H7 (cell line): ENCODE measurements around the gene NEDD1. TPM values are rescaled to one million over a fixed set of nuclear protein-coding genes. Genes with fewer than 3 reads are reported as not detected.

ENCODE experiments used
- DNase-seq: peaks from one replicate; pipeline ENCODE4 v3.0.0; 2012
- H3K27me3 ChIP-seq: 2 replicates; pipeline ENCODE4 v1.6.0; 2011; ENCODE audit warnings: mild to moderate bottlenecking, low read length; ENCODE audit not compliant: control insufficient read depth, insufficient read depth
- H3K36me3 ChIP-seq: replicated peaks from 2 replicates; pipeline ENCODE4 v1.5.1; 2011; ENCODE audit warnings: low read length; ENCODE audit not compliant: control insufficient read depth, insufficient read depth
- H3K4me3 ChIP-seq: 2 replicates; pipeline ENCODE4 v1.5.1; 2011; ENCODE audit warnings: low read depth, mild to moderate bottlenecking, control low read depth, low read length, moderate library complexity; ENCODE audit not compliant: insufficient read depth
- total RNA-seq: library from RNA; depleted of rRNA; stranded (reverse); fragments of >200 nt; shearing (Covaris generic); gene quantifications from 2 replicates; pipeline ENCODE4 v1.2.3, GENCODE V29; 2014

The NEDD1 gene
- total RNA-seq, 1 experiment from 2014 or later: 32.4 TPM

DNA sequence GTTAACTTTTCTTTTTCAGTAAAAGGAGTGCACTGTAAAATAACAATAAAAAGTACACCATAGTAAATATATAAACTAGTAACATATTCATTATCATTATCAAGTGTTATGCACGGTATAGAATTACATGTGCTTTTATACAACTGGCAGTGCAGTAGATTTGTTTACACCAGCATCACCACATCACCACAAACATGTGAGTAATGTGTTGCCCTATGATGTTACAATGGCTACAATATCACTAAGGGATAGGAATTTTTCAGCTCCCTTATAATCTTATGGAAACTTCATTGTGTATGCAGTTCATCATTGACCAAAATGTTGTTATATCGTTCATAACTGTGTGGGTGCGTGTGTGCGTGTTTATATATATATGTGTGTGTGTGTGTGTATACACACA is 23.5 kb upstream of the NEDD1 start:
- no peak for DNase-seq
- H3K27me3 ChIP-seq: no peaks in the 10 kb centered on the region
- no peak overlapping the region for H3K4me3 ChIP-seq
- H3K36me3 ChIP-seq: no peaks in the 10 kb centered on the region

DNA sequence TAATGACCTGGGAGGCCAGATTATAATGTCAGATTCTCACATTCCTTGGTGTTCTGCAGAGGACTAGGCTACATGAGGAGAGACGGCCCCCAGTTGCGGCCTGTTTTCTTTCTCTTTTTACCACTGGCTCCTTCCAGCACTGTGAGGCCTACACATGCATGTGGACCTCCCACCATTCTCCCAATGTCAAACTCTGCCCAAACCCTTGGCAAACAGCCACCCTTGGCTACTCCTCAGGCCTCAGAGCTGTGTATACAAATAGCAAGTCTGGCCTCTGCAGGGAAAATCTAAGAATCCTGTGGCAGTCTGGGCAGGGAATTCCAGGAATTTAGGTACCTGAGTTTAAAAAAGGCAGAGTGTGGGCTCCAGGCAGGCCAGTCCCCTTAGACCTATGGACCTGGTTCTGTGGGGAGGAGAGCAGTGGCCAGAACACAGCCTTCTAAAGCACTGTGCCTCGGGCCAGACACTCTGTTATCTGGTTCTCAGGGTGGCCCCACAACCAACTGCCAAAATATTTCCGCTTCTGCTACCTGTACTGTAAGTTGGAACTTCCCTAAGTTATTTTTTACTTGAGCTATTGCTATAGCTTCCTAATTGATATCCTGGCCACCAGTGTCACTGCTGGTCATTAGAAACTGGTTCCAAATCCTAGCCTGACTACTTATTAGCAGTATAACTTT is 19.9 kb upstream of the NEDD1 start:
- Histone ChIP-seq H3K4me3 (no peak overlapping the region), H3K36me3 (no peaks in the 10 kb centered on the region), H3K27me3 (no peaks in the 10 kb centered on the region)
- no peak for DNase-seq

DNA sequence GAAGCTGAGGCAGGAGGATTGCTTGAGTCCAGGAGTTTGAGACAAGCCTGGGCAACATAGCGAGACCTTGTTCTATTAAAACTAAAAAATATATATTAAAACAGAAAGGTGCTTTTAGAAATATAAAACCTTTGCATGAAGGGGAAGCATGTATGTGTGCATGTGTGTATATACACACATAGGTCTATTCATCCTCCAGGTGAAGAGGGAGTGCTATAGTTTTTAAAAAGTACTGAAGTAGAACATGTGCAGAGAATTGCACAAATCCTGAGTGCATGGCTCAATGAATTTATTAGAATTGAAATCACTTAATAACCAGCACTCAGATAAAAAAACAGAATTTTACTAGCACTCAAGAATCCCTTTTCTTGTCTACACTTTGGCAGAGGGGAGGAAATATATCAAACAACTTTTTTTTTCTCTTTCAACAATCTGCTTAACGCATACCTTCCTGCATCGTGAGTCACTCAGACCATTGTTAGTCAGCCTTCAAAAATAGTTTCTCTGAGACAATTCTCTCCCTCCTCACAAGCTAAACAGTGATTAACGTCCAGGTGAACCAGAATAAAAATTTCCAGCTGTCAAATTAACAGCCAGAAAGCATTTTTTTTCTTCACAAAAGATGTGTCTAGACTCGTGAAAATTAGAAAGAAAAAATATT is 17.7 kb upstream of the NEDD1 start:
- H3K27me3 ChIP-seq: no peaks in the 10 kb centered on the region
- no peaks in the 10 kb centered on the region for H3K36me3 ChIP-seq
- H3K4me3 ChIP-seq: no peak overlapping the region
- no peak for DNase-seq

DNA sequence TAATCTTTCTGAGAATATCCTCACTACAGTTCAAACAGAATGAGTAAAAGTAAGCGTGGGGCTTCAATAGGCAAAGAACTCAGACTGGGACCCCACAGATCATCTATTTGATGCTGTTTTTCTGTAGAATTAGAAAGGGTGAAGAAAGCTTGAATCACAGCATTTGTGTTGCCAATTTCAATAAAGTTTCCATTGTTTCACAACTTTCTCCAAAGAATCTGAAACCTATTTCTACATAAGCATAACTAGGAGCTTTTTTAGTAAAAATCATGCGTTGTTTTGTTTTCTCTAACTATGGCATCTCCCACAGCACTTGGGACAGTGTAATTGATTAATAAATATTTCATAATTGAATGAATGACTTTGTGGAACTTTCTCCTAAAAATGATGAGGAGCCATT is 16.7 kb upstream of the NEDD1 start:
- no peaks in the 10 kb centered on the region for H3K27me3 ChIP-seq
- H3K36me3 ChIP-seq: no peaks in the 10 kb centered on the region
- DNase-seq: no peak
- H3K4me3 ChIP-seq: no peak overlapping the region

DNA sequence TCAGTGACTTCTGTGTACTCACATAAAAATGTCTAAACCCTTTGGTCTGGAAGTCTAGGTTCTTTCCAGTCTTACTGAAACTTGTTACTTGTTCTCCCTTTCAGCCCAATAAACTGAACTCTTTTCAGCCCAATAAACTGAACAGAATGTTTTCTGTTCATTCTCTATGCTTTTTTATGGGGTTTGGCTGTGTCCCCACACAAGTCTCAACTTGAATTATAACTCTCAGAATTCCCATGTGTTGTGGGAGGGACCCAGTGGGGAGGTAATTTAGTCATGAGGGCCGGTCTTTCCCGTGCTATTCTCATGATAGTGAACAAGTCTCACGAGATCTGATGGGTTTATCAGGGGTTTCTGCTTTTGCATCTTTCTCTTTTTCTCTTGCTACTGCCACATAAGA is 15.0 kb upstream of the NEDD1 start:
- no peaks in the 10 kb centered on the region for H3K27me3 ChIP-seq
- no peak overlapping the region for H3K4me3 ChIP-seq
- no peak for DNase-seq
- H3K36me3 ChIP-seq: no peaks in the 10 kb centered on the region

DNA sequence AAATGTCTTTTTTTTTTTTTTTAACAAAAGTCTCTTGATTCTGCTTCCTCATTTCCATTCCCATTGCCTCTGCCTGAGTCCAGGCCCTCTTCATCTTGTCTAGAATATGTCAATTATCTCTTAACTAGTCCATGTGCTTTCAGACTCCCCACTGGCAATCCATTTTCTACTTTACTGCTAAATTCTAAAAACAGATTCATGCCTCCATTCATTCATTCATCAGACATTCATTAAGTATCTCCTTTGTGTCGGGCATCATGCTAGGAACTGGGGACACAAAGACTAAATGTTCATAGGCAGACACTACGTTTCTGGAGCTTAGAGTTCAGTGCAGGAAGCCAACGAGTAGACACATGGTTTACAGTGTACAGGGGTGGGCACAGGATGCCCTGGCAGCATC is 9.6 kb upstream of the NEDD1 start:
- no peaks in the 10 kb centered on the region for H3K36me3 ChIP-seq
- DNase-seq: no peak
- H3K4me3 ChIP-seq: no peak overlapping the region
- no peaks in the 10 kb centered on the region for H3K27me3 ChIP-seq

DNA sequence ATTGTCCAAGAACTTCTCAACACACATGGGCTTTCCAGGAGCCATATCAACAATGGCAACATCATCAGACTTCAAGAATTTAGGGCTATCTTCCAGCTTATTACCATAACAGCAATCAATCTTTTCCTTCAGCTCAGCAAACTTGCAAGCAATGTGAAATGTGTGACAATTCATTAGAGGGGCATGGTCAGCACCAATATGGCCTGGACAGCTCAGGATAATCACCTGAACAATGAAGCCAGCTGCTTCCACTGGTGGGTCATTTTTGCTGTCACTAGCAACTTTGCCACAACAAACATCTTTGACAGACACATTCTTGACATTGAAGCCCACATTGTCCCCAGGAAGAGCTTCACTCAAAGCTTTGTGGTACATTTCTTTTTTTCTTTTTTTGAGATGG is 5.9 kb upstream of the NEDD1 start:
- DNase-seq: no peak
- no peaks in the 10 kb centered on the region for H3K27me3 ChIP-seq
- no peak overlapping the region for H3K4me3 ChIP-seq
- H3K36me3 ChIP-seq: no peaks in the 10 kb centered on the region

DNA sequence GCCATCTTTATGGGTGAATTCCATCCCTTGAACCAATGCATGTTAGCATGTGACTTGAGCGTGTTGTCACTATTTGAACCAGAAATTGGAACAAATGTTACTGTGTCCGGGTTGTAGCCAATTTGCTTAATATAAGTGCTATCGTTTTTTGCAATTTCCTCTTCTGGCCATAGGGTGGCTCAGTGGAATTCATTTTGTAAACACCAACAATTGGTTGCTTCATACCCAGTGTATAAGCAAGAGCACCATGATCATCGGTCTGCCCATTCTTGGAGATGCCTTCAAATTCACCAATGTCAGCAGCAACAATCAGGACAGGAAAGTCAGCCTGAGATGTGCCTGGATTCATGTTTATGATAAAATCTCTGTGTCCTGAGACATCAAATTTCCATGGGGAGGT is 5.0 kb upstream of the NEDD1 start:
- H3K36me3 ChIP-seq: no peaks in the 10 kb centered on the region
- H3K4me3 ChIP-seq: no peak overlapping the region
- DNase-seq: no peak
- H3K27me3 ChIP-seq: no peaks in the 10 kb centered on the region

DNA sequence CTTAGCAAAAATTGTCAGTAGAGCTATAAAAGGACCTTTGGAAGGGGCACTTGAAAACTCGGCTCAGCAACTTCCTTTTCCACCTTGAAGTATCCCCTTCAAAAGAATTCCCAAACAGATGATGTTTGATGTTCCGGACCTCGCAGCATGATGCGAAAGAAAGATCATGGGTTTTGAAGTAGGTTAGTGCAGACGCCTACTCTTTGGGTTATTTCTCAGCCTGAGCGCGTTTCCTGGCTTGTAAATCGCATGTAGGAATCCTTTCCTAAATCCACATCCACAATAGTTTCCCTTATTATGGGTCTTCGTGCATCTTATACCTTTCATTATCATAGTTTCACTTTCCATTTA is 584 bp upstream of the NEDD1 start:
- H3K36me3 ChIP-seq: no peaks in the 10 kb centered on the region
- no peaks in the 10 kb centered on the region for H3K27me3 ChIP-seq
- peak overlapping the region; percentile 74 for H3K4me3 ChIP-seq
- DNase-seq: no peak

DNA sequence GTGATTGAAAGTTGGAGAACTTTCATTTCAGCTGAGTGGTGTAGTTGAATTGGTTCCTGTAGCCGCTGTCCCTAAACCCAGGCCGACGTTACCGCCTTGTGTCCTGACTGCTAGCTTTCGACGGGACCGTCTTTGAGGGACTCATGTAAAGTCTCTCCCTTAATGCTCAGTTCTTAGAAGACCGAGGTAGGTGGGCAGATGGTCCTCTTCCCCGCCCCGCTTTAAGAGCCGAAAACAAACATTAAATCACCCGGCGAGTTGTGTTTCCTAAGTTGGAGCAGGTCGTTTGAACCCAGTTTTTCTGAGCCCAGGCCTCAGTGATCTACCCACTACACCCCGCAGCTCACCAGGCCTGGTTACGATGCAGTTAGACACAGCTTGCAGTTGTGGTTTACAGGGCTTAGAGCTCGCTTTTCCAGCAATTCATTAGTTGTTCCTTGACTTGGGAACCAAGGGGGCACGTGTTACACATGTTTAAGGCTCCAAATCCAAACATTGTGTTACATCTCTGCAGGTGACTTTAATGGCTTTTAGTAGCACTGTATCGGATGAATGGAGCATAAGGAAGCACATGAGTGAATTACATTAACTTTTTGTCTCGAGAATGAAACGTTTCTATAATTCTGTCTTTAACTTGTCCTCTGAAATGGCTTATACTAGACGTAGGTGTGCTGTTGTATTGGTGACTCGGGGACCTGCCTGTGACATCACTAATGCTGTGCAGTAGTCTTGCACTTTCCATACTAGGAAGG is 790 bp downstream of the NEDD1 start:
- no peaks in the 10 kb centered on the region for H3K27me3 ChIP-seq
- H3K4me3 ChIP-seq: peak overlapping the region; percentile 74
- H3K36me3 ChIP-seq: no peaks in the 10 kb centered on the region
- peak; percentile 20 for DNase-seq

DNA sequence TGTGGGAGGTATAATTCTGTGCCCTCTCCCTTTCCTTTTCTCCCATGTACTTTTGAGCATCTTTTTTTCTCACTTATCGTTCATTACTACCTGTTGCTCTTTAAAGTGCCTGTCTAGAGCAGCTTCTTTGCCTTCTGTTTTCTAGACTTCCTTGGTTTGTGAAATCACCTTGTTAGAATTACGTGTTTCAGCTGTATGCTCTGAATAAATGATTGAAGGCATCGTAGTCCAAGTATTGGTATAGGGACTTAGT is 1.3 kb downstream of the NEDD1 start:
- H3K27me3 ChIP-seq: no peaks in the 10 kb centered on the region
- H3K36me3 ChIP-seq: no peaks in the 10 kb centered on the region
- DNase-seq: no peak

DNA sequence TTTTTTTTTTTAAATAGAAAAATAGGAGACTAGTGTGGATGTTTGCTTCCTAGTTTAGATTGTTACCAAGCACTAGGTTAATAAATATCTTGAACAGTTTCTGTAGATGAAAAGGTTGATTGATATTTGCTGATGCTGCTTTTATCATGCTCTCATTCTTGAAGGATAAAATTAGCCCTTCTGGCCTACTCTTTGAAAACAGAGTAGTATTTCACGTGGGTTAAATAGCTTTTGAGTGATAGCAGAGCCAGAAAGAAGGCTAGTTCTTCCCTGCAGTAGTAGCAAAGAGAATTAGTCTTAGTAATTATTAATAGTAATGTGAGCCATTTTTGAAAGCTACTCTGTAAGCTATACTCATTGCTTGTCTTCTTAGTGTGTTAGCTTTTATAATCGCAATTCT is 5.2 kb downstream of the NEDD1 start:
- Histone ChIP-seq H3K27me3 (no peaks in the 10 kb centered on the region), H3K4me3 (no peak overlapping the region), H3K36me3 (no peaks in the 10 kb centered on the region; the same call in 1 of the 2 replicates)
- no peak for DNase-seq

More for the DNA sequence above, 1.3 kb downstream of the NEDD1 start:
- H3K4me3 ChIP-seq: no peak overlapping the region

DNA sequence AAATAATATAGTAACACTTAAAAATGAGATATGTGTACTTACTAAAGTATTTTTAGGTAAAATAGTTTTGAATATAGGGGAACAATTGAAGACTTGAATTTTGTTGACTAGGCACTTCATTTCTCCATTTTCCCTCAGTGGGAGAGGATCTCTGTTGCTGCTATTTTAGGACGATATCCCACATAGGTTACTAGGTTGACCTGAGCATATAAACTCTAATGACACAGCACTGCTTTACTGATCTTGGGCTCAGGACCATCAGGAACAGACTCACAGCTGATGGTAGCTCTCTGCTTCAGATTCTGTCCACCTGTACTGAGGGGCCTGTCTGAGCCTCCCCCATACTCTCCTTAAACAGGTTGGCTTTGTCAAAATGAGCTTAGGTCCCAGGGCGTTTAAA is 5.9 kb downstream of the NEDD1 start:
- no peak for DNase-seq
- Histone ChIP-seq H3K4me3 (no peak overlapping the region), H3K36me3 (no peaks in the 10 kb centered on the region; the same call in 1 of the 2 replicates), H3K27me3 (no peaks in the 10 kb centered on the region)

DNA sequence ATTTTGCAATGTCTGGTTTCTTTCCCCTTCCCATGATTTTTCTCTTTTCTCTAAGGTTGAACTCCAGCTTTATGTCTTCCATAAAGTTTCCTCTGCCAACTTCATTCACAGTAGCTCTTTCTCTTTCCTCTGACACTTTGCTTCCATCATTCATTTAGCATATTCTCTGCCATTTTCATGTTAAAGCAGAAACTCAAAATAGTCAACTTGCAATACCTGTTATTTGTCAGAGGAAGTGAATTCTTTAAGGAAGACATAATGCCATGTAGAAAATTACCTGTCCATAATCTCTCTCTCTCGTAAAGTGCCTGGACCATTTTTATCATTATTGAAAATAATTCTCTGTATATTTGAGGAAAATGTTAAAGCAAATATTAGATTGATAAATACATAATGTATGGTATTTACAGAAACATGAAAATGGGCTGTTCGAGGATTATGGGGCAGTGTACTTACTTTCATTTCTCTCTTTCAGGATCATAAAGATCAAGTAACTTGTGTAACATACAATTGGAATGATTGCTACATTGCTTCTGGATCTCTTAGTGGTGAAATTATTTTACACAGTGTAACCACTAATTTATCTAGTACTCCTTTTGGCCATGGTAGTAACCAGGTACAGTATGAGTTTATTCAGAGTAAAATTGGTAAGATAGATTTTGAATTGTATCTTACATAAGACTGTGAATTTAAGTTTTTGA is 12.6 kb downstream of the NEDD1 start:
- no peak overlapping the region for H3K4me3 ChIP-seq
- no peaks in the 10 kb centered on the region for H3K36me3 ChIP-seq
- no peaks in the 10 kb centered on the region for H3K27me3 ChIP-seq
- DNase-seq: no peak

DNA sequence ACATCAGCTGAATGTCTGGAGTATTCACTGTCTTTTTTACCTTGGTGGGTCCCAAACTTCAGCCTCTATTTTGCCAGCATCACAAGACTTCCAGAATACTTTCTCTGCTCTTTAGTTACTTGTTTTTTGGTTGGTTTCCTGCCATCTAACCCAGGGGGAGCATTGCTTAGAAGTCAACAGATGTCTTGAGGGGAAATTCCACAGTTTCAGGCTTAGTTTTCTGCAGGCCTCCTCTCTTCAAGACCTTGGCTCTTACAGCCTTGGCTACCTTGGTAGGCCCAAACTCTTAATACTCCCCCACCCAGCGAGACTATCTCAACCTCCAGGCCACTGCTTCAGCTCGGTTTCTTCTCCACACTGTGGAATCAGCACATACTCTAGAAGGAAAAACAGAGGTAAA is 41.7 kb downstream of the NEDD1 start:
- DNase-seq: no peak
- no peak overlapping the region for H3K4me3 ChIP-seq
- H3K27me3 ChIP-seq: no peaks in the 10 kb centered on the region
- peaks cover 1% of the 10 kb centered on the region for H3K36me3 ChIP-seq
